Activated CD8-positive, alpha-beta T cell treated with anti-CD3 and anti-CD28 coated beads for 36 hours (primary cell): ENCODE data around the gene SH3YL1. TPM values are rescaled to one million over a fixed set of nuclear protein-coding genes. Genes with fewer than 3 reads are reported as not detected.

Source experiments
- ATAC-seq: fragments of 200-7000 bp; cut with Tn5 transposase; one replicate; pipeline ENCODE4 v1.10.0; 2021; ENCODE audit warnings: mild to moderate bottlenecking, moderate library complexity
- CTCF ChIA-PET: fragments of 350-600 bp; sonication (Branson Sonifier 250); formaldehyde crosslinking; loops from one replicate; lab custom pipeline; 2021; ENCODE audit warnings: antibody characterized with exemption; lab: Charles Lee
- POLR2A ChIA-PET: fragments of 350-600 bp; sonication (Branson Sonifier 250); formaldehyde crosslinking; loops from one replicate; lab custom pipeline; 2021; ENCODE audit warnings: antibody characterized with exemption; lab: Charles Lee
- DNase-seq: peaks from one replicate; pipeline ENCODE4 v3.0.0-alpha.2; 2020
- H3K27ac Mint-ChIP-seq: one replicate; pipeline ENCODE4 v1.8.0; 2021; ENCODE audit warnings: mild to moderate bottlenecking, mixed read lengths
- H3K27me3 Mint-ChIP-seq: one replicate; pipeline ENCODE4 v1.8.0; 2021; ENCODE audit warnings: mixed read lengths
- H3K36me3 Mint-ChIP-seq: one replicate; pipeline ENCODE4 v1.8.0; 2021; ENCODE audit warnings: low read depth, mixed read lengths
- H3K4me1 Mint-ChIP-seq: one replicate; pipeline ENCODE4 v1.8.0; 2021; ENCODE audit warnings: low read depth, mixed read lengths
- H3K4me3 Mint-ChIP-seq: one replicate; pipeline ENCODE4 v1.8.0; 2021; ENCODE audit warnings: mild to moderate bottlenecking, moderate library complexity, mixed read lengths
- H3K9me3 Mint-ChIP-seq: one replicate; pipeline ENCODE4 v1.8.0; 2021; ENCODE audit warnings: mixed read lengths
- CTCF ChIP-seq: fragments of 200-600 bp; IDR thresholded peaks from one replicate; pipeline ENCODE4 v1.8.0; 2022; ENCODE audit warnings: antibody characterized with exemption, mild to moderate bottlenecking
- intact Hi-C: fragments of 100-400 bp; cut with micrococcal nuclease; formaldehyde crosslinking; loops from one replicate; pipeline ENCODE4 v1.10.0; 2022
- total RNA-seq, 2 experiments: library from RNA; stranded (reverse); gene quantifications; one replicate each; pipeline ENCODE4 v1.2.3, GENCODE V29; 2021

SH3YL1 gene
- total RNA-seq, 2 experiments from 2014 or later, result 18.5 to 19.9 TPM

GRCh38 chr2:279366-279765 lies 15.5 kb upstream of the SH3YL1 start:
- intact Hi-C loops, result no loop called here
- H3K36me3 Mint-ChIP-seq, result peaks cover 42% of the 10 kb centered on the region
- POLR2A ChIA-PET, result no interaction called here

GRCh38 chr2:278927-279320 lies 15.1 kb upstream of the SH3YL1 start:
- H3K4me1 Mint-ChIP-seq, result no peaks in the 10 kb centered on the region
- H3K4me3 Mint-ChIP-seq, result no peak overlapping the region
- DNase-seq (no peak), ATAC-seq (no peak)
- no peaks in the 10 kb centered on the region for H3K27me3 Mint-ChIP-seq
- H3K27ac Mint-ChIP-seq, result no peak overlapping the region
- no peaks in the 10 kb centered on the region for H3K9me3 Mint-ChIP-seq
- POLR2A ChIA-PET, result interaction anchor here (0.6 kb wide), 1 partner anchor 8 kb away, joined by 3 read pairs; no protein-coding TSS in a partner anchor
- CTCF ChIA-PET, result no interaction called here
- no peak for TF ChIP-seq CTCF
- peaks cover 43% of the 10 kb centered on the region for H3K36me3 Mint-ChIP-seq
- intact Hi-C loops, result no loop called here

More at GRCh38 chr2:279366-279765, 15.5 kb upstream of the SH3YL1 start:
- no peak overlapping the region for H3K4me3 Mint-ChIP-seq
- no peaks in the 10 kb centered on the region for H3K27me3 Mint-ChIP-seq
- H3K4me1 Mint-ChIP-seq, result no peaks in the 10 kb centered on the region
- H3K27ac Mint-ChIP-seq, result no peak overlapping the region
- TF ChIP-seq CTCF, result no peak
- ATAC-seq (no peak), DNase-seq (no peak)
- CTCF ChIA-PET, result no interaction called here
- no peaks in the 10 kb centered on the region for H3K9me3 Mint-ChIP-seq

GRCh38 chr2:278312-278926 lies 14.6 kb upstream of the SH3YL1 start:
- H3K4me1 Mint-ChIP-seq, result no peaks in the 10 kb centered on the region
- H3K36me3 Mint-ChIP-seq, result peaks cover 43% of the 10 kb centered on the region
- no peak for TF ChIP-seq CTCF
- ChIA-PET CTCF (no interaction called here), POLR2A (interaction anchor here (0.6 kb wide), 1 partner anchor 8 kb away, joined by 3 read pairs; no protein-coding TSS in a partner anchor)
- ATAC-seq, result no peak
- intact Hi-C loops, result no loop called here
- H3K27me3 Mint-ChIP-seq, result no peaks in the 10 kb centered on the region
- no peak overlapping the region for H3K4me3 Mint-ChIP-seq
- H3K9me3 Mint-ChIP-seq, result no peaks in the 10 kb centered on the region
- H3K27ac Mint-ChIP-seq, result no peak overlapping the region
- no peak for DNase-seq

GRCh38 chr2:275466-275865 lies 11.6 kb upstream of the SH3YL1 start:
- POLR2A ChIA-PET, result interaction anchor here (2.2 kb wide), 1 partner anchor 11 kb away, joined by 7 read pairs; no protein-coding TSS in a partner anchor
- no peak overlapping the region for H3K27ac Mint-ChIP-seq

More at GRCh38 chr2:275466-275865, 11.6 kb upstream of the SH3YL1 start:
- CTCF ChIA-PET, result interaction anchor here (1.2 to 1.4 kb wide), 3 partner anchors 11 to 264 kb away, joined by 3 to 4 read pairs (median 3); partner anchors contain the start of genes ACP1 and SH3YL1
- intact Hi-C loops, result no loop called here
- peaks cover 47% of the 10 kb centered on the region for H3K36me3 Mint-ChIP-seq
- H3K27me3 Mint-ChIP-seq, result no peaks in the 10 kb centered on the region
- H3K9me3 Mint-ChIP-seq, result no peaks in the 10 kb centered on the region
- no peak overlapping the region for H3K4me3 Mint-ChIP-seq
- ATAC-seq (no peak), DNase-seq (no peak)
- TF ChIP-seq CTCF, result no peak
- peaks cover 16% of the 10 kb centered on the region for H3K4me1 Mint-ChIP-seq
